ENCODE measurements around the gene EPHA1.

The EPHA1 gene

DNA sequence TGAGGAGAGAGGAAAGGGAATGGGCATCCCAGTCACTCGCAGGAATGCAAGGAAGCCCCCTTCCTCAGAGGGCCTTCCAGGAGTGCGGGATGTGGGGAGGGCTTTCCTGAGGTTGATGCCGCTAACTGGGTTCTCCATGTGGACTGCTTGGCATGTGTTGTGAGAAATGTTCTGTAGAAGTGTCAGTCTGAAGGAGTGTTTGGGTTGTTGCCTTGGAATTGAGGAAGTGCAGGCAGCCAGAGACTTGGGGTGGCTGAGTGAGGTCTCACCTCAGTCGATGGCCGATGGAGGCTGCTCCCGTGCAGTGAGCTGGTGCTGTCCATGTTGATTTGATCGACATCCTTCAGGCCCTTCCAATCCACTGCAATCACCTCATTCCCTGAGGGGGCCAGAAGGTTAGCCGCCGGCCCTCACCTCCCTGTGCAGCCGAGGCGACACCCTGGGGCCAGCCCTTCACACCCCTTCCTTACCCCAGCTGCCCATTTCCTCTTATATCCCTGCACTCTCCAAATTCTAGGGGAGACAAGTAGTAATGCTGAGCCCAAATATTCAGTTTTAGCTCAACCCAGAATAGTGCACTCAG, 48.8 kb downstream of the EPHA1 start:
- H3K4me3 ChIP-seq (replicated peaks; ENCODE audit: low read depth, low read length) = no peak overlapping the region
- no peak for DNase-seq (ENCODE audit: low read depth)
- TF ChIP-seq, protein P1, sequence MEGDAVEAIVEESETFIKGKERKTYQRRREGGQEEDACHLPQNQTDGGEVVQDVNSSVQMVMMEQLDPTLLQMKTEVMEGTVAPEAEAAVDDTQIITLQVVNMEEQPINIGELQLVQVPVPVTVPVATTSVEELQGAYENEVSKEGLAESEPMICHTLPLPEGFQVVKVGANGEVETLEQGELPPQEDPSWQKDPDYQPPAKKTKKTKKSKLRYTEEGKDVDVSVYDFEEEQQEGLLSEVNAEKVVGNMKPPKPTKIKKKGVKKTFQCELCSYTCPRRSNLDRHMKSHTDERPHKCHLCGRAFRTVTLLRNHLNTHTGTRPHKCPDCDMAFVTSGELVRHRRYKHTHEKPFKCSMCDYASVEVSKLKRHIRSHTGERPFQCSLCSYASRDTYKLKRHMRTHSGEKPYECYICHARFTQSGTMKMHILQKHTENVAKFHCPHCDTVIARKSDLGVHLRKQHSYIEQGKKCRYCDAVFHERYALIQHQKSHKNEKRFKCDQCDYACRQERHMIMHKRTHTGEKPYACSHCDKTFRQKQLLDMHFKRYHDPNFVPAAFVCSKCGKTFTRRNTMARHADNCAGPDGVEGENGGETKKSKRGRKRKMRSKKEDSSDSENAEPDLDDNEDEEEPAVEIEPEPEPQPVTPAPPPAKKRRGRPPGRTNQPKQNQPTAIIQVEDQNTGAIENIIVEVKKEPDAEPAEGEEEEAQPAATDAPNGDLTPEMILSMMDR (IDR thresholded peaks at IDR 0.05; ENCODE audit: low read length, missing control alignments) = no peak

- no peak for DNase-seq (ENCODE audit: low read depth)
- no peak overlapping the region for H3K4me3 ChIP-seq (replicated peaks; ENCODE audit: low read depth, low read length)
- TF ChIP-seq, protein P1 (IDR thresholded peaks at IDR 0.05; ENCODE audit: low read length, missing control alignments) = no peak
Measured at GRCh38 chr7:143358626-143359025, 50.0 kb downstream of the EPHA1 start.

DNA sequence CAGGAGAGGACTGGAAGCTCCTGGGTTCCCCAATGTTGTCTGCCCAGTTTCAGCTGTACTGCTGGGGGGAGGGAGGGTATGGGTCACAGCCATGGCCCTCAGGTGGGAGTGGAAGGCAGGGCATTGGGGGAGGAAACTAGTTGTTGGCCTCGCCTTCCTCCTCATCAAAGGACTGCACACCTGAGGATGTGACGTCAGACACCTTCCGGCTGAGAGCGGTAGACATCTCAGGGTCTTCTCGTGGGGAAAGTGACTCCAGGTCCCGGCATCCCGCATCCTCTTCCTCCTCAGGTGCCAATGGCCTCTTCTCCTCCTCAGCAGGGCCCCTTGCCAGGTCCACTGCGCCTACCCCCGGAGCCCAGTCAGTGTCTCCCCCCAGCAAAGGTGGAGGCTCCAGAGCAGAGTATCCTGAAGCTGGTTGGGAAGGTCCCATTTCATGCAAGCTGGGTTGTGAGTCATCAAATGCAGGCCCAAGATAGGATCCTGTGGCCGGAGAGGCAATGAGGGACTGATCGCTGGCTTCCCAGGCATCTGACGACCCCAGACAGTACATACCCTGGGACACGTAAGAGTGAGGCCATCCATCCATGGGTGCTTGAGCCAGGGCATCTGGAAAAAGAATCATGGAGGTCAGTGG, 52.1 kb downstream of the EPHA1 start:
- H3K4me3 ChIP-seq (replicated peaks; ENCODE audit: low read depth, low read length) = no peak overlapping the region
- TF ChIP-seq, protein P1 (IDR thresholded peaks at IDR 0.05; ENCODE audit: low read length, missing control alignments) = no peak
- DNase-seq (ENCODE audit: low read depth) = no peak

GRCh38 chr7:143355450-143356385, 52.9 kb downstream of the EPHA1 start:
- no peak overlapping the region for H3K4me3 ChIP-seq (replicated peaks; ENCODE audit: low read depth, low read length)
- TF ChIP-seq, protein P1 (IDR thresholded peaks at IDR 0.05; ENCODE audit: low read length, missing control alignments) = no peak
- no peak for DNase-seq (ENCODE audit: low read depth)

DNA sequence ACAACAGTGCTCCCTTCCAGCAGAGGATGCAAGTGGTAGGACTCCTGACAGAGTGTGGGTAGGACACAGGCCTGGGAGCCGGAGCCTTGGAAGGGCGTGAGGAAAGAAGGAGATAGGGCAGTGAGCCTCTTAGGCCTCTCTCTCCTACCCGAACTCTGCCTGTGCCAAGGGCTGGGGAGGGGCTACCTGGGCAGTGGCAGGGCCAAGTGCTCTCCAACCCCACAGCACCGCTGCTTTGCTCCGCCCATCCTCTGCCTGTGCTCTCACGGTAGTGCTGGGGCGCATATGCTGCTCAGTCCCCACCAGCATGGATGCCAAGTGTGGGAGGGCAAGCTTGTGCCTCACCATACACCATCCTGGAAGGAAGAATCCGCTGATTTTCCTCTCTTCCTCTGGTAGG, 53.7 kb downstream of the EPHA1 start:
- TF ChIP-seq, protein P1 (IDR thresholded peaks at IDR 0.05; ENCODE audit: low read length, missing control alignments) = no peak
- no peak overlapping the region for H3K4me3 ChIP-seq (replicated peaks; ENCODE audit: low read depth, low read length)

GRCh38 chr7:143354376-143354775, 54.3 kb downstream of the EPHA1 start:
- TF ChIP-seq, protein P1 (IDR thresholded peaks at IDR 0.05; ENCODE audit: low read length, missing control alignments) = no peak
- no peak overlapping the region for H3K4me3 ChIP-seq (replicated peaks; ENCODE audit: low read depth, low read length)
- DNase-seq (ENCODE audit: low read depth) = no peak

More for the DNA sequence above, 53.7 kb downstream of the EPHA1 start:
- DNase-seq (ENCODE audit: low read depth) = no peak

All from fibroblast of pulmonary artery (primary cell).